ENCODE measurements around the gene AFTPH. TPM values are rescaled to one million over a fixed set of nuclear protein-coding genes. Genes with fewer than 3 reads are reported as not detected.

AFTPH gene
- polyA plus RNA-seq, 1 donor, result 19.9 TPM

DNA sequence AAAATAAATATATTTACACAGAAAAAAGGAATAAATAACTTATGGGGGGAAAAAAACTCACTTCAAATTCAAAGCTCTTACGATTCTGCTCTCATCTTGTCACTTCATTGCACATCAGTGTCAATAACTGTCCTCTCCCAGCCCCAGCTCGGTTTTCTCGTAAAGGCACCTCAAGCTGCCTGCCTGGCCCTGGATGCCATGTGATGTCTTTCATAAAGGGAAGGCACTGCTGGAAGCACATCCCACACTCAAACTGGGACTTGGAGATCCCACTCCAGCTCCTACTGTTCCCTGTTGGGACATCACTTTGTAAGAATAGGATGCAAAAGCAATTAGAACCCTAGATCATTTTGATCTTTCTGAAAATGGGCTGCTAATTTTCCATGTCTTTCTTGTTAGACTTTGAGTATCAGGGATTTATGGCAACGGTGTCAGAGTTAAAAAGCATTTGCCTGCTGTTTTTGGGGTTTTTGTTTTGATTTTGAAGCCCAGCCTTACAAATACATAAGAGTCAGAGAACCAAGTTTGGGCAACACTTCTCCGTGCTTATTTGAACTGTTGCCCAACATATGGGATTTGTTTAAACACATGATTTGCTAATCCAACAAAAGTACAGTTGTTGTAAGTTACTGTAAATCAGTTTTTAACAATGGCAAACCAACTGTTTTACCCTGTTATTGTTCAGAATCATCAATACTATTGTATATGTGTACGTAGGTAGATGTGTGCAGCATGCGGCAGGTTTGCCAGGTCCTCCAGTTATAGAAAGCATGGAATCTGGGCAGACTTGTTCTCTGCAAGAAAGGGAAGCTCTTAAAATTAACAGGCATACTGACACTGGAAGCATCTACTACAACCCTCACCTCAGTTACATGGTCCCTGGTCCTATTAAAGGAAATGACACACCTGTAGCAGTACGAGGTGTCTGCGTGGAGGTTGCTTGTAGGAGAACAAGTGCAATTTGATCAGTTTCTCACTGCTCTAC is 109.0 kb downstream of the AFTPH start:
- DNase-seq, result no peak

DNA sequence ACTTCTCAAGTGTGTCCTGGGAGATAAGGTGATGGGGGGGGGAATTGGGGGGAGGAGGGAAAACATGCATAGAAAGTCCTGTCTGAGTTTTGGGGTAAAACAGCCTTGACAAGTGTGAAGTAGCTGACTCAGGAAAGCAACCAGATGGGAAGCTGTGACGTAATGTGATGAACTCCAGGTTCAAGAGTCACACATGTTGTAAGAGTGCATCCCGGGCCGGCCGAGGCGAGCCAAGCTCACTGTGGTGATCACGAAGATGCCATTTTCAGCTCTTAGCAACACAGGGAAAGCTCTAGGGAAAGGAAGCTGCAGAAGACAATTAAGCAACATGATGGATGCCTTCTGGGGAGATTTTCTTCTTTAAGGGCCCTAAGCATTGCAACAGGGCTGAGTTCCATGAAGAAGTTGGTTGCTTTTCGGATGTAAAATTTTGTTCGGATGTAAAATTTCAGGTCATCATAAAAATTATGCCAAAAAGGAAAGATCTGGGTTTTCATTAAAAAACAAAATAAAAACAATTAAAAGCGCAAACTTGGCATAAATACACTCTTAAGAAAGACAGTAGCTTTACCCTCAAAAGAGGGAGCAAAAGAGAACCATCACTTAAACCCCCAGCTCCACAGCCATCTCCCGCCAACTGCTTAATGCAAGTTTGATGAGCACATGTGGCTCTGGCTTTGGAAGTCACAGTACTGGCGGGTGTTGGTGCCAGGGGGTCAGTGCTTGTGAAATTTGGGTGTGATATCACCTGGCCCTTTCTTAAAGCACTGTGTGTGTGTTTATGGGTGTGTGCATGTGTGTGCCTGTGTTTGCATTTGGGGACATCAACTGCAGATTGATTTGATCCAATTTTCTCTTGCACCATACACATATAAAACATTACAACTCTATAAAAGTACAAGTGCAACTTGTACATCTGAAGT is 110.5 kb downstream of the AFTPH start:
- DNase-seq, result no peak

DNA sequence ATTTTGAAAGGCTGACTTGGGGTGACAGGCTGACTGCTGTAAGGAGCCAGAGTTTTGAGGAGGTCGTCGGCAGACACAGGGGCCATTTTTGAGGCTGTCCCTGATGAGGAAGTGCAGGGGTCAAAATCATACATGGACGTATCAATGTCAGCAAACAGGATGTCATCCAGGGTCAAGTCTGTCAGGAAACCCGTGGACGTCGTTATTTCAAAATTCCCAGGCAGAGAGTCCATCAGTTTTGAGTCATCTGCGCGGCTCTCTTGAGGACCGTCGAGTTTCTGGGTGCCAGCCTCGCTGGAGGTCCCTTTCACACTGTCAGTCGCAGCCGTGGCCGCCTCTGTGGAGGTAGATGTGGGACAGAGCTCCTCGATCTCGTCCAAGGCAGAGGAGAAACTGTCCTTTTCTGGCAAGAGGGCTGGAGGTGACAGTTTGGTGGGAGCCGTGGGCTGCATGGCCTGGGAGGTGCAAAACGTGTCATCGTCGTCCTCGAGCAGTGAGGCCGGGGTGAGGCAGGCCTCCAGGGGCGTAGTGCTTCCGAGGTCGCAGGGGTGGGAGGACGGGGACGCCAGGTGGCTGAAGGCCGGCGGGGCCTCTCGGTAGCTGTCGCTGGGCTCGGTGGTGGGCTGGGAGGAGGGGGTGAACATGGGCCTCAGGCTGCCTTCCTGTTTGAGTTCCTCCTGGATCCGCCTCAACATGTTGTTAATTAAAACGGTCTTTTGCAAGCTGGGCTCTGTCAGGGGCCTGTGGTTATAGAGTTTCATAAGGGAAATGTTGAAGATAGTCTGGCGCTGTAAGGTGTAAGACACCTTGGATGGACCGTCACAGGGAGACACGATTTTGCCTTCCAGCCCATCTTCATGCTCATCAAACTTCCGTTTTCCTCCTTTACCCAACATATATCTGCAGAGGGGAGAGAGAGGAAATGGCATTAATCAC is 112.1 kb downstream of the AFTPH start:
- no peak for DNase-seq

DNA sequence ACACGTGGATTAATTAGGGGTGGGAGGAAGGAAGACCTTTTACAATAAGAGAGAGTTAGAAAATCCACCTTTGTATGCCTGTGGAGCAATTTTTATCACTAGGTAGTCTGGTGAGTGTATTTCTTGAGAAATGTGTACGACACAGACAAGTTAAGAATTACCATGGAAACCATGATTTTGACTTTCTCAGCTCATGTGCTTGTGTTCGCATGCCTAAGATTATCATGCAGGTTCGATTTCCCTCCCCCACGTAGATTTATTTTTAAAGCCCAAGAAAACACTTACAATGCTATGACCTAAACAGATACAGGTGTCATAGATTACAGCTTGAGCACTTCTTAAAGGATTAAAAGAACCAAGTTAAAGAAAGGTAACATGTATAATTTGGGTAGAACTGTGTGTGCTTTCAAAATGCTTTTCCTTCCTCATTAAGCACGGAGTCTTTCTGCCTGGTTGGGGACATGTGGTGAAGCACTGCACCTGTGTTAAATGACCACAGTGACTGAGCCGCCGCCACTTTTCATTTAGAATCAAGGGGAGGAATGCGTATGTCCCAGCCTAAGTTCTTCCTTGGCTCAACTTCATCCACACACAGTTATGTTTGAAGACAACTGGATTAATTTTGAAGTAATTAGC is 113.0 kb downstream of the AFTPH start:
- DNase-seq, result no peak

DNA sequence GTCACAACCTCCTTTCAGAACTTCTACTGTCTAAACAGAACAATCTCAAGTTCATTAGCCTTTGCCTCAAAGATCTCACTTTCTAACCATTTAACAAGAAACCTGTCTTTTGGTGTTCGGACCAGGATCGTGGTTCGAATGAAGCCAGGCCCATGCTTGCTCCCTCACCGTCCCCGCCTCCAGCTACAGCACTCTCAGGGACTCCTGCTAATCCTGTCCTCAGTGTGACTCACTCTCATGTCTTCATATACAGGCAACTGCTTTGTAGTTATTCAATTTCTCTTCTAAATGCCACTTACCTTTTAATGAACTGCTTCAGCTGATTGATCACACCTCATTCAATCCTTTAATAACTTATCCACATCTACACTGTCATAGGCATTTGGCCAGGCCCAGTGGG is 113.8 kb downstream of the AFTPH start:
- DNase-seq, result no peak

DNA sequence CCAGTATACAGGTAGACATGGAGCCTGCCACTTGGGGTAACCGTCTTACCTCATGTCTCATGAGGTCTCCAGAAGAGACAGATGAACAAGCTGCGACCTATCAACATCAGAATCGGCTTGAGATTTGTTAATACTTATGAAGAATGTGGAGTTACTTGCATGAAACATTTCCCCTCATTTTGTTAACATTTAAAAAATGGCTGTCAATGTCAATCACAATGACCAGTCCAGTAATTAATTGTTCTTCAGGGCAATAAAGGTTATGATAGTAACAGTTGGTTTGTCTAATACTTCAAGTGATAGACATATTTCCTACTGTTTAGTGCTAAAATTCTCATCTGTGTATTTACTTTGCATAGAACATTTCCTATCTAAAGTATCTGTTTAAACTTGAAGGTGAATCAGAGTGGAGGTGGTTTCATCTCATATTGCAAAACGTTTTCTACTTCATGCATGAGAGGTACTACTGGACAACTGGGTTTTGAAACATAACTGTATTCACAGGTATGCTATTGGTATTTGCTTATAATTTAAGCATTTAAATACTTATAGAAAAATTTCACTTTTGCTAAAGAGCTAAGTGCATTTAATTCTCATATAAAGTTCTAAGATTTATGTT is 114.5 kb downstream of the AFTPH start:
- no peak for DNase-seq

DNA sequence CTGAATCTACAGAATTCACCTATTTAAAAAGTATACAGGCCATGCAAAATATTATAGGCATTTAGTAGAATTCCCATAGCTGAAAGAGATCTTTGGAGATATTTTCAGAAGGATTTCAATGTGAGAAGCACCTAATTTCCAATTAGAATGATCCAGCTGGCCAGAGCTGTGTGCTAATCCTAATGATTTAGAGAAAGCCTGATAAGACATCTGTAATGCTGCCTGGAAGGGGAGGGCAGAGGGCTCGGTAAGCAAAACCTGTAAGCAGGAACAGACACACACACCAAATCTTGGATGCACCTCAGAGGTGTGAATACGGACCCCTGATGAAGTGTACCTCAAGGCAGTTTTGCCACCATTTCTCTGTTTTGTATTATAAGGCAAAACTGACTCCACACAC is 115.6 kb downstream of the AFTPH start:
- DNase-seq, result no peak

DNA sequence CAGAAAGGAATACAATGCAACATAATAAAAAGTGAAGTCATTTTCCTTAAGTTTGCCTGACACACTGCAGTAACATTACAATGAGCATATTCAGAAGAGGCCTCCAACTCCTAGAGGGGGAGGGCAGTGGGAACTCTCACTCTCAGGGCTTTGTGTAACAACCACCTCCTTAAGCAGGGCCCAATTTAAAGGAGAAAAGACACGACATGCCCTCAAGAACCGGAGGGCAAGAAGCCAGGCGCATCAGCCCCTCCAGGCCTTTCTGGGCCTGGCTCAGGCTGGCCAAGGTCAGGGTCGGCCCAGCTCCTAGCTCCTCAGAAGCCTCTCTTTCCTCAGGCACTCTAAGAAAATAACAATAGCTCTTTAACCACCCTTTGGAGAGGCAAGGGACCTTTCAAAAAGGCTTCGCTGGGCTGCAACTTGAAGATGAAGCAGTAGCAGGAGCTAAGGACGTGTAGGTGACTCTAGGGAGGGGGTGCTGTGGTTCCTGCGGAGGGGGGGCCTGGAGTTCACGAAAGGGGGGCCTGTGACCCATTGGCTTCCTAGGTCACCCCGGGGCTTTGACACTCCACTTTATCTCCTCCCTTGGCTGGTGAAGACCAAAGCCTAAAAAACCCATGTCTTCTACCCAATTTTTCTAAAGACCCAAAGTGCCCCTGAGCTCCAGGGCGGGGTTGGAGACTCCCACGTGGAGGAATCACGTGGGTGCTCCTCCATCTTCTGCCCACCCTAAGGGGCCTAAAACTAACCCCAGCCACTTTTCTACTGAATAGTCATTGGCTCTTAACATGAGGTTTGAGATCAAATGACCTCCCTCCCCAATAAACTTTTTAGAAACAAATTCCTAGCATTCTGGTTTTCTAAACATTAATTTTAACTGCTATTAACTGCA is 116.3 kb downstream of the AFTPH start:
- no peak for DNase-seq

DNA sequence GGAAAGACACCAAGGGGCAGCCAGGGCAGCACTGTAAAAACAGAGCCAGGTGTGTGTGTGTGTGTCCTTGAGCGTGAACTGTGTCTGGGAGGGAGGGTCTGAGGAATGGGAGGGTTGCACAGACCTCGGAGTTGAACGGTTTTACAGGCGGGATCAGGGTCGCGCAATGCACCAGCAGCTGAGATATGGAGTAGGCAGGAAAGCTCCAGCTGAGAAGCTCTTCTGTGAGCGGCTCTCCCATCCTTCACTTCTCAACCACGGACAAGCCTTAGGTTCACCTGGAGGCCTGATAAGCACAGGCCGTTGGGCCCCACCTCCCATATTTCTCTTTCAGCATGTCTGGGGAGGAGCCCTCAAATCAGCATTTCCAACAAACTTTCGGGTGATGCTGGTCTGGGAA is 117.5 kb downstream of the AFTPH start:
- no peak for DNase-seq

Other genes starting within 250 kb of the AFTPH start
- gene LGALSL, start 70.2 kb upstream of the AFTPH start, polyA plus RNA-seq (ENCODE audit: insufficient read length), result 23.1 TPM
- gene SERTAD2, start 129.6 kb downstream of the AFTPH start, polyA plus RNA-seq (ENCODE audit: insufficient read length), result 30.7 TPM